Stimulated activated CD8-positive, alpha-beta memory T cell treated with anti-CD3 and anti-CD28 coated beads, Interleukin-2, amount 100 ng/mL, for 48 hours (primary cell): Measurements from ENCODE around the gene CSH1.
"Not testable (repeated sequence)": the region's sequence is repeated elsewhere in the genome, so short reads cannot be mapped to it uniquely, and the experiment has no call there.

Source experiments
- DNase-seq, 2 donors: peaks; one replicate each; pipeline ENCODE4 v3.0.0-alpha.2; 2020; ENCODE audit warnings: low read depth in 2 of 2

CSH1 gene

DNA sequence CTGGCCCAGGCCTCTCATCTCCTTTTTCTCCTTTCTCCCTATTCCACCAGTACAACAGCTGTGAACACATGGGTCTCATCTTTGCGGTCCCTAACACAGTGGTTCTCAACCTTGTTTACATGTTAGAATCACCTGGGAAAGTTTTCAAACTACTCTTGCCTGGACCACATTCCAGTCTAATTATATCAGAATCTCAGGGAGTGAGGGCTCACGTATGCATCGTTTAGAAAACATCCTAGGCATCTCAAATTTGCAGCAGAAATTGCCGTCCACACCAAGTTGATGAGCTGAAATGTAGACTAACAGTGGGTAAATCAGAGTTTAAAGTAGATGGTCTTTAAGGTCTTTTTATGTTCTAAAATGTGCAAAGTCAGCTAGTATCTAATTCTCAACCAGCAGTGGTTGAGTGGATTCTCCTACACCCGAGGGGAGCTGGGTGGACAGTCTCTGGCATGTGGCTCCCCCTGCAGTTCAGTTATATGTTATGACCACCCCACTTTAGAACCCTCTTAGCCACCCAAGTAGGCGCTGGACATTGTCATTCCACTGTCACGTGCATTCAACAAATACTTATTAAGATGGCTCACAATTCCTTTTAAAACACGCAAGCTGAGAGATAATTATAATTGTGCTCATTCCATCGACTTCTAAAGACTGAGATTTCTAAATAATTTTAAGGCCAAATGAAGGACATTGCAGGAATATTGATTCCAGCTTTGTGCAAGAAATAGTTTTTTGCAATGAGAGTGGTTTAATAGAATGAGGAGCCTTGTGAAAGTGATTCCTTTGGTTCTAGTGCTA, 26.7 kb downstream of the CSH1 start:
- not testable (repeated sequence) for DNase-seq

- not testable (repeated sequence) for DNase-seq
Observed at GRCh38 chr17:63866625-63867024, 29.7 kb downstream of the CSH1 start.

DNA sequence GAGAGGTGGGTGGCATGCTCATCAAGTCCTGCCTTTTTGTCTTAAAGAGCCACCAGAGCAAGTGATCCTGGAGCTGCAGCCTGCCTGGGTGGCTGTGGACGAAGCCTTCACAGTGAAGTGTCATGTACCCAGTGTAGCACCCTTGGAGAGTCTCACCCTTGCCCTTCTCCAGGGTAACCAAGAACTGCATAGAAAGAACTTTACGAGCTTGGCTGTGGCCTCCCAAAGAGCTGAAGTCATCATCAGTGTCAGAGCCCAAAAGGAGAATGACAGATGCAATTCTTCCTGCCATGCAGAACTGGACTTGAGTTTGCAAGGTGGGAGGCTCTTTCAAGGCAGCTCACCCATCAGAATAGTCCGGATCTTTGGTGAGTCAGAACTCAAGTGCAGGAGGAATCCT, 37.1 kb downstream of the CSH1 start:
- DNase-seq, result no peak

DNA sequence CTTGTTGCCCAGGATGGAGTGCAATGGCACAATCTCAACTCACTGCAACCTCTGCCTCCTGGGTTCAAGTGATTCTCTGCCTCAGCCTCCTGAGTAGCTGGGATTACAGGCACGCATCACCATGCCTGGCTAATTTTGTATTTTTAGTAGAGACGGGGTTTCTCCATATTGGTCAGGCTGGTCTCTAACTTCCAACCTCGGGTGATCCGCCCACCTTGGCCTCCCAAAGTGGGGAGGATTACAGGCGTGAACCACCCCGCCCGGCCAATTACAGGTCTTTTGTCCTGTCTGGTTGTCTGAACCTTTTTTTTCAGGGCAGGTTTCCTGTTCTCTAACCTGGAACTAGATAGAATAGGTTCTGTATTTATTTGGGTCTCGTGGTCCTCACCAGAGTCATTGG, 39.9 kb downstream of the CSH1 start:
- DNase-seq, result not testable (repeated sequence)

GRCh38 chr17:63855185-63855584, 41.2 kb downstream of the CSH1 start:
- DNase-seq, result no peak

DNA sequence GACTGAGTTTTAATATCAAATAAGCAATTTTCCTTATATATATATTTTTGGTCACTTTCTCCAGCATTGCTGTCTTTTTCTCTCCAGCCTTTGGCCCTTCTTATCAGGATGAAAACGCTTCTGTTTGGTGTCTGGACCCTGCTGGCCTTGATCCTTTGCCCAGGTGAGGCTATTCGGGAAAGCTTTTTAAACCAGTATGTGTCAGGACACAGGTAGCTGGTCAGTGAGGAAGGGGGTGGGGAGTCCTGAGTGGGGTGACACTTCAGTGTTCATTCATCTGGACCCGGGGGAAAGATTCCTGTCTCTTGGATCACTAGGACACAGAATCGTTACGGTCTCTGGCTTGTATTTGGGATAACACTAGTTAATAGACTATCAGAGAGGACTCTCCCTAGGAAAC, 41.7 kb downstream of the CSH1 start:
- DNase-seq, result no peak

DNA sequence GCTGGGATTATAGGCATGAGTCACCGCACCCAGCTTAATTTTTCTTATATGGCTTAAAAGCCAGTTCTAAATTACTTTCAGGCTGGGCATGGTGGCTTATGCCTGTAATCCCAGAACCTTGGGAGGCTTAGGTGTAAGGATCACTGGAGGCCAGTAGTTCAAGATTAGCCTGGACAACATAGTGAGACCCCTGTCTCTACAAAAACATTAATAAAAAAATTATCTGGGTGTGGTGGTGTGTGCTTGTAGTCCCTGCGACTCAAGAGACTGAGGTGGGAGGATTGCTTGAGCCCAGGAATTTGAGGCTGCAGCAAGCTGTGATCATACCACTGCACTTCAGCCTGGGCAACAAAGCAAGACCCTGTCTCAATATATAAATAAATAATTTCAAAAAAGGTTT, 43.1 kb downstream of the CSH1 start:
- DNase-seq, result no peak

DNA sequence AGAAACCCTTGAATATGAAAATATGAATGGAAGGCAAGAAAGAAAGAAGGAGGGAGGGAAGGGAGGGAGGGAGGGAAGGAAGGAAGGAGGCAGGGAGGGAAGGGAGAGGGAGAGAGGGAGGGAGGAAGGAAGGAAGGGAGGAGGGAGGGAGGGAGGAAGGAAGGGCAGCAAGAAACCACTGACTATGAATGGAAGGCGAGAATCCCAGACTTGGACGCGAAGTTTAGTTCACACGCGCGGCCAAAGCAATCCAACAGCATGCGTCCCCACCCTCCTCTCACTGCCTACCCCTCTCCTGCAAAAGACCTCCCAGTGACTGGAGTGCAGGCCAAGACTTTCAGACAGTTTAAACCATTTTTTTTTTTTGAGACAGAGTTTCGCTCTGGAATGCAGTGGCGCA, 46.0 kb downstream of the CSH1 start:
- no peak for DNase-seq

DNA sequence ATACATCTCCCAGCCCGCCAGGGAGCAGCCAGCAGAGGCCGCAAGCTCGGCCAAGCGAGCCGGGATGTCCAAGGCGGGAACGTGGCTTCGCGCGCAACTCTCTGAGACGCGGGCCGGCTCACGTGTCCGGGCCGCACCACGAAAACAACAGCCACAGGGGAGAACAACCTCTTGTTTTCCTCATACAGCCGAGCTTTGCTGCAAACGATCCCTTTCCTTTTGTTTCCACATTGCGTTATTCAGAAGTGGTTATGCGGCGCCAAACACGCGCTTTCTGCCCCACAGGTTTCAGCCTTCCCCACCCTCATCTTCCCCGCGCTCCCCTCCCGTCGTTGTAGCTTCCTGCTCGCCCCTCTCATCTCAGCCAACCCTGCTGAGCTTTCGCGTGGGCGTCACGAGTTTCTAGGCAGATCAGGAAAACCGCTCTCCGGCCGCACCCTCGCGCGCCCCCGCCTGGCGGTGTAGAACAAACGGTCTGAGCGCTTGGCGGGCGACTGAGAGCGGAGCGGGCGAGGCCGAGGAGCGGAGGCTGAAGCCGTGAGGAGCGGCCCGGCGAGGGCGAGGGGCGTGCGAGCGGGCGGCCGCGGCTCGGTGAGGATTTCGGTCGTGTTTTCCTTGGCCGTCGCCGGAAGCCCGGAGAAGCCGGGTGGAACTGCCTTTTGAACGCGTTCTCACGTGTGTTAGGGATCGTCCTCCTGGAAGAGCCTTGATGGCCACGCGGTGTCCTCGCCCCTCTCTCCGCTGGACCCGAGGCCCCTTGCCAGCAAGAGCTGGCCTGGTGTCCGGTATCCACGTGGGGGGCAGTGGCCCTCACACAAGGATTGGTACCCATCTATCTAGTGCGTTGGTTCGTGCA, 47.3 kb downstream of the CSH1 start:
- peak; percentile 96 to 97 for DNase-seq

- no peak for DNase-seq
Observed at GRCh38 chr17:63847525-63848249, 48.7 kb downstream of the CSH1 start.

DNA sequence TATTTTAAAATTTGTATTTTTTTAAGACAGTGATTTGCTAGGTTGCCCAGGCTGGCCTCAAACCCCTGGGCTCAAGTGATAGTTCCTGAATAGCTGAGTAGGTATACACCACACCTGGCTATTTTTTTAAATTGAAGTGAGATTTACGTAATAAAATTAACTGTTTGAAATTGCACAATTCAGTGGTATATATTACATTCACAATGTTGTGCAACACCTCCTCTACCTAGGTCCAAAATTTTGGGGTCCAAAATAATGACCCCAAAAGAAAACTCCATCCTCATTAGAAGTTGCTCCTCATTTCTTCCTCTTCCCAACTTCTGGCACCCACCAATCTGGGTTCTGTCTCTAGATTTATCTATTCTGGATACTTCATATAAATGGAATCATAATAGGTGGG, 50.9 kb downstream of the CSH1 start:
- DNase-seq, result no peak
